ENCODE data around the gene ZNF474.

The ZNF474 gene

DNA sequence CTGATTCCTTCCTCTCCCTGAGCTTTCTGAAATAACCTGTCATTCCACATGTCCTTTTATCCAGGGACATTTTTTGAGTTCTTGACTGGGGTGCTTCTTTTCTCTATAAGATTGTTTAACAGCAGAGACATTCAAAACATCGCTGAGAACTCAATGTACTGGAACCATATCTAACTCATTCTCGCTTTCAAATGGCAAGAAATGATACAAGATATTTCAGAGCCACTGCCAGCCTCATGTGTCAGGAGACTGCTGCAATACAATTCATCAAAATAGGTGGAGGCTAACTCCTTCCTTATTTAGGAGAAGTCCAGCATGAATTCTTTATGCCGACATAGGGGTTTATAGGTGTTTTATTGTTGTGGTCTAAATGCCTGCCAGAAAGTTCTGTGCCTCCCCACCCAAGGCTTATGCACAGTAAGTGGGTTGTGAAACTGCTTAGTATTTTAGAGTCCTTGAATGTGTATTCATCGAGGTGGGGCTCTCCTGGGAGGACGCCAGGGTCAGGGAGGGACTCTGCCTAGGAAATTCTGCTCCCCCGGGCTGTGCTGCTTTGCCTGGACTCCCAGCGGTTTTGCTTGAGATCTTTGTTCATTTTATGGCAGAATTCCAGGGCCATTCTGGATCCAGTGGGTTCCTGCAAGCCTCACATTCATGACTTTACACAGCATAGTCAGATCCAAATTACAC is 53.9 kb downstream of the ZNF474 start:
- no peak for DNase-seq

- DNase-seq = no peak
Observed at GRCh38 chr5:122183788-122184170, 54.4 kb downstream of the ZNF474 start.

DNA sequence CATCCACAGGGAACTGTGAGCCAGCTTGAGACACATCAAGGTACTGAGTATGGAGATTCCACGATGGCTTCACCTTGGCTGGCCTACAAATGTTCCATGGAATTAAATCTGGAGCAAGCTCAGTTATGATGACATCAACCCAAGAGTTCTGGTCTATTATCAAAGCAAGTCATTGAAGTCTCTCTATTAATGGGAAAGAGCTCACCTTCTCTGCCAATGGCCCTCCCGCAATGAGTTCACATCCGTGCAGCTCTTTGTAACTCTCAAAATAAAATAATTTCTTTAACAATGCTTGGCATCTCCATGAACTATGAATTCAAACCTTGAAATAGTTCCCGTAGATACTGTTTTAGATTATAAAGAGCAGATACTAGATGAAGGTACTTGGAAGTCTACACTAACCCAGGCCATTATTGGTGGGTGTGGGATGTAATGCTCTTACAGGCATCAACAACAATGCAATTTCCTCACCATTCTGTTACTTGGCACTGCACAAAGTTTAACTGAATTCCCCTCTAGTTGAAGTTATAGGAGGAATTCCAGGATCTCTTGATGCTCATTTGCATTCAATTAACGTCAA is 55.4 kb downstream of the ZNF474 start:
- no peak for DNase-seq

GRCh38 chr5:122187426-122187825 is 58.1 kb downstream of the ZNF474 start:
- DNase-seq = no peak

DNA sequence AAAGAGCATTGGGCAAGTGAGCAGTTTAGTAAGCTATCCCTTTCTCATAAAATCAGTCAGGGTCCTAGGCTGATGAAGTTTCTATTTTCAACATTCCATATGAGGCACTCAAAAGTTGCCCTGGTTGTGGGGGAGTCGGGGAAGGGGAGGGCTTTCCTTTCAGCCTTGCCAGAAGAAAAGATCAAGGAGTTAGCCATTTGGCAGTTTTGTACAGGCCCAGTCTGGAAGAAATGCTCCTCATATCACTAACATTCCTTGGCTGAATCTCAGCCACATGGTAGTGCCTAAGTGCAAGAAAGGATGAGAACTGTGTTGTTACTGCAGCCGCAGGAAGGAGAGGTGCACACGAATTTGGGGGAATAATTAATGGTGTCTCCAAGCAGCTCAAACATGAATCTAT is 60.8 kb downstream of the ZNF474 start:
- no peak for DNase-seq

DNA sequence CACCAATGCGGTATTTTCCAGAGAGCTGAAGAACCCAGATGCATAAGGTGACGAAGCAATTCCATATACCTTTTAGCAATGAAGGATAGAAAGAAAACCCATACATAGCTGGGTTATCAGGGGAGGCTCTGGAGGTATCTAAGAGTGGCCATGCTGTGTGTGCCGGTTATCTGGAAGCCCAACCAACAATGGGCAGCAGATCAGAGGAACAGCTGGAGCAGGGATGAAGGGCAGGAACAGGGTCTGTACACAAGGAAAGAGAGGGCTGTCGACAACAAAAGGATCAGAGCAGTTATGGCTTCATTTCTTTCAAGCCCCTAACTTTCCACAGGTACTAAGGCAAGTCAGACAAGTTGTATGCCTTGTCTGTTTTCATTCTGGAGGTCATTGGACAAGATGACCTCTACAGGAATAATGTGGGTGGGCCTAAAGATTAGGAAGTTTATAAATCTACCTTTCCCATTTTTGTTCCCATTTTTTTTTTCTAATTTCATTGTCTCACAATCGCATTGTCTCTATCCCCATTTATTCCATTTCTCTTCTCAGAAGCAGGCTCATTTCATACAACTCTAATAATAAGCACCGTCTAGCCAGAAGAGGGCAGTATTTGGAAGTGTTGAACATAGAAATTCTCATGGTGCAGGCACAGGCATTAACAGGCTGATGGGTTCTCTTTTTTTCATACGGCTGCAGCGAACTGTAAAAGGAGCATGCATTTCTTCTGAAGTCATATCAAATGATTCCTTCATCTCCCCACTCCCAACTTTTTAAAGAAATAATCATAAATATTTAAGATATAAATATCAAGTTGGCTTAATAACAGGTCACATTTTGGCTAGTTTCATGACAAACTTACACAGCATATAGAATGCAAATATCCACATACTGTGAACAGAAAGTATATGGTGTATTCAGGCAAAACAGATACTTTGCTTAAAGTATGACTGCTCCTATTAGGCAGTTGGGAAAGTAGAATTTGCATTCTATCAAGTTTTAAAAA is 63.5 kb downstream of the ZNF474 start:
- peak; percentile 53 for DNase-seq

- DNase-seq = peak; percentile 65
Observed at GRCh38 chr5:122195802-122196394, 66.6 kb downstream of the ZNF474 start.

GRCh38 chr5:122199146-122199545 is 69.8 kb downstream of the ZNF474 start:
- DNase-seq = no peak

DNA sequence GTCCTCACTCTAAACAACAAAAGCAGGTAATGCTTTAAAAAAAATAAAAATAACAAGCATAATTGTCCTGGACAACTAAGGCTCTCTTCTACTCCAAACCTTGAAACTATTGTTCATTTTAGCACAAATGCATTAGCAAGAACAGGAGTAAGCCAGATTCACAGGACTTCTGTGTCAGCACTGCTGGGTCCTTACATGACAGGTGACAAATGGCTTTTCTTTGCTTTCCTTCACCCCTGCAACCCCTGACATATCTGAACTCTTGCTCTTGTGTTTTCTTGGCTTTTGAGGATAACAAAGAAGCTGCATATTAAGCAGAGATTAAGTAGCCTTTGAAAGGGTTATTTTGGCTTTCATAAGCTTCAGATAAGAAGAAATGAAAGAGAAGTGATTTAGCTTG is 71.1 kb downstream of the ZNF474 start:
- DNase-seq = no peak

GRCh38 chr5:122200865-122201264 is 71.5 kb downstream of the ZNF474 start:
- no peak for DNase-seq

GRCh38 chr5:122201365-122201764 is 72.0 kb downstream of the ZNF474 start:
- DNase-seq = no peak

DNA sequence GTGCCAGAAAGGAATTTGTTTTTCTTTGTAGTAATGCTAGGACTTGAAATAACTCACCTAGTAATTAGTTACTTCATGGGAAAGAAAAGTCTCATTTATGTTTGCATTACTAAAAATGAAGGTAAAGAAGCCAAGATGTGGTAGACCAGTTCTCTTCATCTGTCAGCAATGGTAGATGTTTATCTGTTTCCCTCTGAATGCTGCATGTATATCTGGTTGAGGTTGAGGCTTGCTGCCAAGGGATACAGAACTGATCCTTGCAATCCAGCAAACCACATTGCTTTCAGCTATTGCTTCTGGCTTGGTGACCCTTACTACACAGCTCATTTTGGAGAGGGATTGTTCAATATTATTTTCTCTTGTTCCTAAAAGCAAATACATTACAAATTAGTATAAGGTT is 73.6 kb downstream of the ZNF474 start:
- DNase-seq = no peak

Measured in retina (tissue), 1 donor.